ENCODE measurements around the gene MAD2L1BP.

GRCh38 chr6:43608807-43609206 lies 26.8 kb upstream of the MAD2L1BP start:
- no peak for TF ChIP-seq CTCF (conservative IDR thresholded peaks at IDR 0.05; ENCODE audit: low read depth, low read length)
- TF ChIP-seq EZH2 (IDR thresholded peaks at IDR 0.05; ENCODE audit: borderline replicate concordance, low read depth, low read length, poor library complexity, severe bottlenecking) = no peak
